Peyer's patch (tissue), 4 donors: ENCODE data around the gene PRSS8.

Experiments used
- CTCF ChIP-seq, 6 experiments: fragments of 450-650 bp in 4 of 6; fragments of 200-600 bp in 2 of 6; sonication (generic) in 1 of 6; IDR thresholded peaks; one replicate each; pipeline ENCODE4 v1.5.1; 2017 to 2019; ENCODE audit warnings: antibody characterized with exemption in 6 of 6, mild to moderate bottlenecking in 3 of 6, moderate library complexity in 1 of 6
- POLR2A ChIP-seq, 2 donors: fragments of 450-650 bp; IDR thresholded peaks; one replicate each; pipeline ENCODE4 v1.5.1; 2017; ENCODE audit warnings: antibody characterized with exemption in 2 of 2, mild to moderate bottlenecking in 2 of 2, moderate library complexity in 2 of 2

- no peak for TF ChIP-seq CTCF (IDR thresholded peaks at IDR 0.05)
- TF ChIP-seq POLR2A (IDR thresholded peaks at IDR 0.05), result no peak
Observed at GRCh38 chr16:31147574-31147973, 12.0 kb upstream of the PRSS8 start.
